Stimulated activated naive CD4-positive, alpha-beta T cell (primary cell): ENCODE measurements around the gene PAFAH1B1.
"Not testable (repeated sequence)": the region's sequence is repeated elsewhere in the genome, so short reads cannot be mapped to it uniquely, and the experiment has no call there.

Experiments used
- DNase-seq, 6 experiments: peaks; one replicate each; lab custom pipeline; 2025; lab: John Stamatoyannopoulos, UW

The PAFAH1B1 gene

DNA sequence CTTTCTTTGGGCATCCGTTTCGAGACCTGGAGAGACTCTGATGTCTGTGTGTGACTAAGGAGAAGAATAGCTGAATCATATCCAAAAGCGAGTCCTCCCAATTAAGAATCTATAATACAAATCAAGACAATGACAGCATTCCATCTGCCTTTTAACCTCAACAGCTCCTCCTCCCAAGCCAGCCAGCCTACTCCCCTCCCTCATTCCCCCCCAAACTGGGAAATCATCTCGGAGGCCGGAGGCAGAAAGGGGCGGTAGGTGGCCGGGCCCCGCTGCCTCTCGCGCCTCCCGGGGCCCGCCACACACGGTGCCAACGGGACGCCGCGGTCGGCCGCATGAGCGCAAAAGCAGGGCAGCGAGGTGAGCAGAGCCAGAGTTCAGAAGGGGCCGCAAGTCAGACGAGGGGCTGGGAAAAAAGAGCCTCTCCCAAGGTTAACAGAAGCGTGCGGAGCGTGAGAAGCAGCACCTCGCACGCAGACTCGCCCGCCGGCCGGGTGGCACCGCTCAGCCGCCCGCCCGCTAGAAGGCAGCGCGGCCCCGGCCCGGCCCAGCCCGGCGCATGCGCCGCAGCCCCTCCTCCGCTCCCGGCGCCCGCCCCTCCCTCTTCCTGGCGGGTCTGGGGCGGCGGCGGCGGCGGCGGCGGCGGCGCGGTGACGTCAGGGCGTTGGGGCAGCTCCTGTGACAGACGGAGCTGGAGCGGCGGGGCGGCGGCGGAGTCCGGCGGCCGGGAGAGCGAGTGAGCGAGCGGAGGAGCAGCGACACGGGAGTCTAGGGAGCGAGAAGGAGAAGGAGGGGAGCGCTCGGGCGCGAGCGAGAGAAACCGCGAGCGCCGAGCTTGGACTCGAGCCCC is at the start of gene PAFAH1B1:
PAFAH1B1 (plus strand) TSS at position 684 of the 850 bp plus-strand sequence. CDS start 44,635 bp downstream, outside the sequence.
- peak; percentile 89 to 97 (median 92) for DNase-seq

DNA sequence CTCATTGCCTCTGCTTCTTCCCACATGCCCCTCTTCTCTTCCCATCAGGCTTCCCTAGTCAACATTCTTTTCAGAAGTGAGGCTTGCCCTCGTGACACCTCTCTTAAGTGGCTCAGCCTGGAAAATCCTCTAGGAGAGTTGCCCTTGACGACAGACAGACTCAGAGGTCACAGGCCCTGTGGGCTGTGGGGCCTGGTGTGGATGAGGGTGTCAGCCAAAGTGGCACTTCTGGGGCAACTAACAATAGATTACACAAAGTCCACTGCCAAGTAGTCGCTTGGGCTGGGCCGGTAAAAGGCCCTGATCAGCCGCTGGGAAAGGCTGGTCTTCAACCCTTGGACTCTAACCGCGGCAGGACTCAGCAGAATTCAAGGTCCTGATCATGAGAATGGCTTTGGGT is 48.1 kb upstream of the PAFAH1B1 start:
- no peak for DNase-seq

DNA sequence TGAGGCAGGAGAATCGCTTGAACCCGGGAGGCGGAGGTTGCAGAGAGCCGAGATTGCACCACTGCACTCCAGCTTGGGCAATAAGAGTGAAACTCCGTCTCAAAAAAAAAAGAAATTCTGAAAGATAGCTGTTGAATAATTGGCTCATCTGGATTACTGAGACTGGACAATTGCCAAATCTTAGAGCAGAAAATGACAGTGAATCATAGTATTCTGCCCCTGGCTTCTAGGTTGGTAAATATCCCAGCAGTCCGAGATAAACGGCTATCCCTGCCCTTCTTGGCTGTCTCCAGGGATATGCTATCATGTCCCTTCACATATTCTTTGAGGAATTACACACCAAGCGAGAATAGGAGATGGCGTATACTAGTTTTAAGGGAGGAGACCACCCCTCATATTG is 46.3 kb upstream of the PAFAH1B1 start:
- DNase-seq, result no peak

DNA sequence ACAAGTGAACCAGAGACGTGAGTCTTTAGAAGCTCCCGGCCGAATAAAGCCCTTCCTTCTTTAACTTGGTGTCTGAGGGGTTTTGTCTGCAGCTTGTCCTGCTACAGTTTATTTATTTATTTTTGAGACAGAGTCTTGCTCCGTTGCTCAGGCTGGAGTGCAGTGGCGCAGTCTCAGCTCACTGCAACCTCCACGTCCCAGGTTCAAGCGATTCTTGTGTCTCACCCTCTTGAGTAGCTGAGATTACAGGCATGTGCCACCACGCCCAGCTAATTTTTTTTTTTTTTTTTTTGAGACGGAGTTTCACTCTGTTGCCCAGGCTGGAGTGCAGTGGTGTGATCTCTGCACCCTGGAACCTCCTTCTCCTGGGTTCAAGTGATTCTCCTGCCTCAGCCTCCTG is 45.4 kb upstream of the PAFAH1B1 start:
- not testable (repeated sequence) for DNase-seq

DNA sequence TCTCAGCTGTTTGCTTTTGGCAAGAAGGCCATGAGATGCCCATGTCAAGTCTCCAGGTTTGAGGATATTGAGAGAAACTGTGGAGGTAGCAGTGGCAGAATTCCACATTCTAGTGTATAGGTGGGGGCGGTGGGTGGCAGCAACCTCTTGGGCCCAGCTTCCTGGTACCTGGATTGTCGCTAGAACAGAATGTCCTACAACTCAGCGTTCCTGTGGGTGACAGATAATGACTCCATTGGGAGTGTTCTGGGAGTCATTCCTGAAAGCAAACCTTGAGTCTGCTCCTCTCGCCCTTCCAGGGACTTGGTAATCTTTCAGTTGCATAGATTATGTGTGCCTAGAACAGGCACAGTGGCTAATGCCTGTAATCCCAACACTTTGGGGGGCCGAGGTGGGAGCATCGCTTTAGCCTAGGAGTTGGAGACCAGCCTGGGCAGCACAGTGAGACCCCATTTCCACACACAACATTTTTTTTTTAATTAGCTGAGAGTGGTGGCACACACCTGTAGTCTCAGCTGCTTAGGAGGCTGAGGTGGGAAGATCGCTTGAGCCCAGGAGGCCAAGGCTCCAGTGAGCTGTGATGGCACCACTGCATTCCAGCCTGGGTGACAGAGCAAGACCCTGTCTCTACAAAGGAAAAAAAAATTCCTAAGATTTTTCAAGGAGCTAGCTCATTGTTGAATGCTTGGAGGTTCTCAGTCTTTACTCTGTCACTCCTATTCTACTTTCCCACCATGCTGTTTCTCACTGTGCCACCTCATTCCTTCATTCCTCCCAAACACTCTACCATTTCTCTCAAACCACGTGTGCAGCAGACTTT is 43.9 kb upstream of the PAFAH1B1 start:
- DNase-seq, result no peak

DNA sequence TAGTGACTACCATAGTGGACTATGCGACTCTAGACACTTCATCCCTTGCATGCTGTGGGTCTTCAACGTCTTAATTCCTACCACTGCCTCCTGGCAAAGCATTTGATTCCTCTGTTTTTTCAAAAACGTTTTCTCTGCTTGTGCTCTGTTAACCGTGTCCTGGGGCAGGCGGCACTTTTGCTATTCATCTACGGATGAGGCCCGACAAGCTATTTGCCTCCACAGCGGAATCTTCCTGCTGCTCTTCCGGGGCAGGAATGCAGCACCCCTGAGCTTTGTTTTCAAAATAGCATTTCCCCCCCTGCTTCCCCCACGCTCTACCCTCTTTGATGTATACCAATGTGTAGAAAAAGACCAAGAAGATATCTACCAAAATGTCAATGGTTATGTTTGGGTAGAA is 42.0 kb upstream of the PAFAH1B1 start:
- DNase-seq, result no peak

DNA sequence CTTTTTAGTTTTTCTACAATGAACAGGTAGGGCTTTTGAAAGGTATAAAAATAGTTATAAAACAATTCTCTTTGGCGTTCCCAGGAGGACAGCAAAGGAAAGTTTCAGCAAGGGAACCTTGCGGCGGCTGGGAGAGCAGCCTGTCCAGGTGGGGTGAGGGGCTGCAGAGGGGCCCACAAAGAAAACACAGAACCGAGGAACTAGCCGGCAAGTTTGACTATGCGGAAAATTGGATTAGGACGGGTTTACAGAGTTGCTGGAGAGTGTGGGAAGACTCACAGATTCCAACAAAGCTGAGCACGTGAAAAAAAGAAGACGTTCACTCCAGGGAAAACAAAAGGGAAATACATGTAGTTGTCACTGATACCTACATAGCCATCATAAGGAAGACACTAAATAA is 41.5 kb upstream of the PAFAH1B1 start:
- no peak for DNase-seq

DNA sequence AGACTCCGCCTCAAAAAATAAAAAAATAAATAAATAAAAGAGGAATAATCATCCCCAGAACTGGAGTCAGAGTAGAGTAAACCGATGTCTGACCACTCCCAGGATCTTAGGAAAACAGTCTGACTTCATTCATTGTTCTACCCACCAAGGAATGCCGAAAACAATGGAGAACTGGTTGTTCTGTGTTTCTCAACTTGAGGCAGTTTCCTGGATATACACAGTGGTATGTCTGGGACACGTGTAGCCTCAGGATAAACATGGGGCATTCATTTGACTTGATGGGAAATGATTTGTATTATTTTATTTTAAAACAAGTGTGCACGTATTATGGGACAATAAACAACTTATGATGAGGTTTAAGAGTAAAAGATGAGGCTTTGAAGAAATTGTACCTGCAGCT is 32.8 kb upstream of the PAFAH1B1 start:
- no peak for DNase-seq

DNA sequence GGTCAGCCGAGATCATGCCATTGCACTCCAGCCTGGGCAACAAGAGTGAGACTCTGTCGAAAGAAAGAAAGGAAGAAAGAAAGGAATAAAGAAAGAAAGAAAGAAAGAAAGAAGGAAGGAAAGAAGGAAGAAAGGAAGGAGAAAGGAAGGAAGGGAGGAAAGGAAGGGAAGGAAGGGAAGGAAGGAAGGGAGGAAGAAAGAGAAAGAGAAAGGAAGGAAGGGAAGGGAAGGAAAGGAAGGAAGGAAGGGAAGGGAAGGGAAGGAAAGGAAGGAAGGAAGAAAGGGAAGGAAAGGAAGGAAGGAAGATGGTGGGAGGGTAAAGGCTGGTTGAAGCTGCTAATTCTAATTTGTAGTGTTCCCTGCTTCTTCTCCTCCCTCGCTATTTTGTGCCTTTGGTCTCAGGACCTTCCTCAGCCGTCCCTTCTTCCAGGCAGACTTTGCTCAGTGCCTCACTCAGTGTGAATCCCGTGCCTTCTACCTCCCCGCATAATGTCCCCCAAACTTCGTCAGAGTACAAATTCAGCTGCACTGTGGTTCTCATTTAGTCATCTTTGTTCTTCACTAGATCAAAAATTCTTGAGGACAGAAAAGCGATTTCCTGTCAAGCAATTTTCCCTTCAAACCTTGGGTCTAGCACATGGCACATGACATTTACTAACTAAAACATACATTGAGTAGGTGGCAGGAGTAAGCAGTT is 31.1 kb upstream of the PAFAH1B1 start:
- DNase-seq, result peak in 2 of 6 experiments; percentile 9 to 18

DNA sequence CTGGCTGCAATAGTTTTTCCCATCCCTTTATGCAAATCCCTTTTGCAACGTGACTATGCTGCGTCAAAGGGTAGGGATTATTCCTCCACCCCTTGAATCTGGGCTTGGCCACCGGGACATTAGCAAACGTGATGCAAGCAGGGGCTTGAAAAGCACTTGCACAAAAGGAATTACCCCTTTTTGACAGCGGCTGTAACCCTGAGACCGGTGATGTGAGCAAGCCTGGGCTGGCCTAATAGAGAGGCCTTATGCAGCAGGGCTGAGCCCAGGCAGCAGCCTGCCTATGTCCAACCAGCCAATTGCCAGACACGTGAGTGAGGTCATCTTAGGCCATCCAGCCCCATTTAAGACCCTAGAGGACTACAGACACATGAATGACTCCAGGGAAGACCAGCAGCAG is 30.4 kb upstream of the PAFAH1B1 start:
- no peak for DNase-seq

DNA sequence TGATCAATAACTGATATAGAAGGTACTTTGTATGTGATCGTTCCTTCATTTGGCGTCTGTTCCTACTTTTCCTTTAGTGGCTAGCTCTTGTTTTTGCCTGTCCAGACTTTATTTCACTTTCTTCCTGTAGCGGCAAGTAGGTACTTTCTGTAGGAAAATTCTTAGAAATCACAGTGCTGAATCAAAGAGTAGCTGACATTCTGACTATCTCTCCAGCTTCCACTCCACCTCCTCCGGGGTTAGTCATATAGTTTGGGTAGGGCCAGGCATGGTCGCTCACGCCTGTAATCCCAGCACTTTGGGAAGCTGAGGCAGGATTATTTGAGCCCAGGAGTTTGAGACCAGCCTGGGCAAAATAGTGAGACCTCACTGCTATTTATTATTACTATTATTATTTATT is 29.9 kb upstream of the PAFAH1B1 start:
- DNase-seq, result no peak

DNA sequence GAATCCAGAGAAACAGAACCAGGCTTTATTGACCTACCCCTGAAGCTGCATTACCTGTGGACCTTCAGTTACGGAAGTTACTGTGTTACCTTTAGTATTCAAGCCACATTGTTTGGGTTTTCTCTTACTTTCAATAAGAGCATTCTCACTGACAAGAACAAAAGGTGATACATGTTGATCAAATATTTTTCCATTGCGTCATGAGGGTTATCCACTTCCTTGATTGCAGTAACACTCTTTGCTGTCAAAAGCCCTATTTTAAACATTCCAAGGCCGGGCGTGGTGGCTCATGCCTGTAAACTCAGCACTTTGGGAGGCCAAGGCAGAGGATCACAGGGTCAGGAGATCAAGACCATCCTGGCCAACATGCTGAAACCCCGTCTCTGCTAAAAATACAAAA is 28.6 kb upstream of the PAFAH1B1 start:
- no peak for DNase-seq

DNA sequence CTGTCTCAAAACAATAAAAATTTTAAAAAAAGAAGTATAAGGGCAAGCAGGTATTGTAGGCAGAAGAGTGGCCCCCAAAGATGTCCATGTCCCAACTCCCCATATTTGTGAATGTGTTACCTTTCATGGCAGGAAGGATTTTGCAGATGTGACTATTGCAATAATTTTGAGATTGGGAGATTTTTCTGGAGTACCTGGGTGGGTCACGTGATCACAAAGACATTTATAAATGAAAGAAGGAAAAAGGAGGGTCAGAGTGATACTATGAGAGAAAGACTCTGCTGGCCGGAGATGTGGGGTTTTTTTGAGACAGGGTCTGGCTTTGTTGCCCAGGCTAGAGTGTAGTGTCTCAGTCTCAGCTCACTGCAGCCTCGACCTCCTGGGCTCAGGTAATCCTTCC is 27.4 kb upstream of the PAFAH1B1 start:
- DNase-seq, result no peak

DNA sequence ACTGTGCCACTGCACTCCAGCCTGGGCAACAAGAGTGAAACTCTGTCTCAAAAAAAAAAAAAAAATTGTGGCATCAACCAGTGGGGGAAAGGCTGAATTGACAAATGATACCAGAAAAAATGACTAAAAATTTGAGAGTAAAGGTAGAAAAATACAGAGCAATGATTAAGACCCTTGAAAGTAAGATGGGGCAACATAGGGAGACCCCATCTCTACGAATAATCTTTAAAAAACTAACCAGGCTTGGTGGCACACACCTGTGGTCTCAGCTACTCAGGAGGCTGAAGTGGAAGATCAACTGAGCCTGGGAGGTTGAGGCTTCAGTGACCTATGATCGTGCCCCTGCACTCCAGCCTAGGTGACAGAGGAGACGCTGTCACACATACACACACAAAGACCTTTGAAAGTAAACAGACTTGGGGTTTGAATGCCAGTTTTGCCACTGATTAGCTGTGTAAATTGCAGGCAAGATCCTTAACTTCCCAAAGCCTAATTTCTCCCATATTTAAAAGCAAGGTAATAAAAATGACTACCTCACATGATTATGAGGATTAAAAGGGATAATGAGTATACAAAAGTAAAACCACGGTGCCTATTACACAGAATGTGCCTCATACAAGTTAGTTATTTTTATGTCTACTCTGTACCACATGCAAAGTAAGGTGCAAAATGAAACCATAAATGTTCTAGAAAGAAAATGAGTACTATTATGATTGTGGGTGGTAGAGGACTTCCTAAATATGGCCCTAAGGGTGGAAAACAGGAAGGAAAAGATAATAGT is 21.7 kb upstream of the PAFAH1B1 start:
- DNase-seq, result no peak

DNA sequence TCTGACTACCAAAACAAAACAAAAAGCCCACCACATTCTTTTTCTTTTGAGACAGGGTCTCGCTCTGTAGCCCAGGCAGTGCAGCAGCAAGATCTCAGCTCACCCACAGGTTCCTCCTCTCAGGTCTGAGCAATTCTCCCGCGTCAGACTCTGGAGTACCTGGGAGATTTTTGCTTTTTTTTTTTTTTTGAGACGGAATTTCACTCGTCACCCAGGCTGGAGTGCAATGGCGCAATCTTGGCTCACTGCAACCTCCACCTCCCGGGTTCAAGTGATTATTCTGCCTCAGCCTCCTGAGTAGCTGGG is 21.2 kb upstream of the PAFAH1B1 start:
- not testable (repeated sequence) for DNase-seq

DNA sequence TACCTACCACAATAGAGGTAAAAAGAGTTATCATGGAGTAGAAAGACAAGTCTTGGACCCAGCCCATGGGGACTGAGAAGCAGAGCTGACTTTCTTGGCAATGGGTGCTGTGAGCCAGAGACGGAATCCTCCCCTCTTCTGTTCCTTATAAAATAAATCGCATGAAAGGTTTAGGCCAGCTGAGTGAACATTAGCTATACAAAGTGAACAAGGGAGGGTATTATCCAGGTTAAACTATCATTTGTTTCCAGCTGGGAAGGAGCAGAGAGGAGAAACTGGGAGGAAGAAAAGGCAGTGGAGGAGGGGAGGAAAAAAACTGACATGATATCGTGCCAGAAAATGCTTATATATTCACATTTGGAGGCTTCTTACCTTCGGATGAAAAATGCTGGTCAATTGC is 13.3 kb upstream of the PAFAH1B1 start:
- no peak for DNase-seq

DNA sequence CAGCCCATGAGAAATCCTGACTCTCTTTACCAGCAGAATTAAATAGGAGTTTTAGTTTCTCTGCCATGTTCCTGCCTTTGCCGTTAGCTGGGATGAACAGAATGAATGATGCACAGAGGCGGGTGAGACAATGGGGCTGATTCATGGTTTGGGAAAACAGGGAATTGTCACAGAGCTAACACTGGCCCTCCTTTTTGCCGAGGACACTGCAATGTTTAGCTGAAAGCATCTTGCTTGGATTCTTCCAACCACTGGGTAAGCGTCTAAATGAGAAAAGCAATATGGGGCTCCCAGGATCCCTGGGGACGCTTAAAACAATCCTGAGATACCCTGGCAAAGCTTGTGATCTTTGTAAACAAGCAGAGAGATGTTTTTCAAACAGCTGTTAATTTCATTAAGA is 12.8 kb upstream of the PAFAH1B1 start:
- DNase-seq, result no peak

DNA sequence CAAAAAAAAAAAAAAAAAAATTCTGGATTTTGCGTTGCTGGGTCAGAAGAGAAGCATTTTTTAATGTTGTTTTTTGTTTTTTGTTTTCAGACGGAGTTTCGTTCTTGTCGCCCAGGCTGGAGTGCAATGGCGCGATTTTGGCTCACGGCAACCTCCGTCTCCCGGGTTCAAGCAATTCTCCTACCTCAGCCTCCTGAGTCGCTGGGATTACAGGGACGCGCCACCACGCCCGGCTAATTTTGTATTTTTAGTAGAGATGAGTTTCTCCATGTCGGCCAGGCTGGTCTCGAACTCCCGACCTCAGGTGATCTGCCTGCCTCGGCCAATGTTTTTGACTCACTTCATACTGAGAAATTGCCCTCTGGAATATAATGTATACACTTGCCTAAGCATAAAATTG is 11.0 kb upstream of the PAFAH1B1 start:
- no peak for DNase-seq

DNA sequence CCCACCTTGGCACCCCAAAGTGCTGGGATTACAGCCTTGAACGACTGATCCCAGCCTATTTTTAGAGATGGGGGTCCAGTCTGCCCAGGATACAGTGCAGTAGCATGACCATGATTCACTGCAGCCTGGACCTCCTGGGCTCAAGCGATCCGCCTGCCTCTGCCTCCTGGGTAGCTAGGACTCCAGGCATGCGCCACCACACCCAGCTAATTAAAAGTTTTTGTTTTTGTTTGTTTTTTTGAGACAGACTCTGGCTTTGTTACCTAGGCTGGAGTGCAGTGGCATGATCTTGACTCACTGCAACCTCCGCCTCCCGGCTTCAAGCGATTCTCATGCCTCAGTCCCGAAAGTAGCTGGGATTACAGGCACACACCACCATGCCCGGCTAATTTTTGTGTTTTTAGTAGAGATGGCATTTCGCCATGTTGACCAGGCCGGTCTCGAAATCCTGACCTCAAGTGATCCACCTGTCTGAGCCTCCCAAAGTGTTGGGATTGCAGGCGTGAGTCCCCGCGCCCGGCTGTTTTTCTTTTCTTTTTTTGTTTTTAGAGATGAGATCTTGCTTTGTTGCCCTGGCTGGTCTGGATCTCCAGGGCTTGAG is 2.3 kb upstream of the PAFAH1B1 start:
- no peak for DNase-seq

DNA sequence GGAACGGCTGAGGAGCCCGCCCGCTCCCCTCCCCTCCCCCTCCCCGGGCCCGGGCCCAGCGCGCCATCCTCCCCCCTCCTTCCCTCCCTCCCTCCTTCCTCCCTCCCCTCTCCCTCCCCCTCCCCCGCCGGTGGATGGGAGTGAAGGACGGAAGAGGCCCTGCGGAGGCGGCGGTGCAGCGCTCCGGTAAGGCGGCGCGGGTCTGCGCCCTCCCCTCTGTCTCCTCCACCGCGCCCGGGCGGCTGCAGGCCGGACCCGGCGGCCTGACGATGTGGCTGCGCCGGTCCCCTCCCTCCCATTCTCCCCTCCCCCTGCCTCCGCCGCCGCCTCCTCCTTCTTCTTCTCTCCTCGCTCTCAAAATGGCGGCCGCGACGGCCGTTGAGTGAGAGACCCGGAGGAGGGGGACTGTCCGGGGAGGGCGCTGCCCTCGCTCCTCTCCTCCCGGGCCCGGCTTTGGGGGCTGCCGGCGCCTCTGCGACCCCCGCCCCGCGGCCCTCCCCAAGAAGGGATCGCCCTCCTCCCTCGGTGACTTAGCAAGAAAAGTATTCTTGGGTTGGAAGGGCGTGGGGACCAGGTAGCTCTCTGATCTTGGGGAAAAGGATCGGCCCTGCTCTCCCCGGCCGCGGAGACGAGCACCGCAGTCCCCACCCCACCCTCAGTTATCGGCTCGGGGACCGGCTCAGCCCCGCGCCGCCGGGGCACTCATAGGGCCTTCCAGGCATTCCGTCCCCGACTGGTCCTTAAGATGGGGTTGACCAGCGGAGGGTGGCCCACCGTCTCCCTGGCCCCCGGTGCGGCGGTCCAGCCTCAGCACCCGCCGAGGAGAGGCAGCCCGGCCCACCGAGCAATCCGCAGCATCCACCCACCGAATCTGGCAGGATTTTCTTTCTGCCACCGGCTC is 617 bp downstream of the PAFAH1B1 start:
- peak; percentile 81 to 97 (median 88) for DNase-seq
